Activated B cell treated with CpG ODN at 0.5 μM for 24 hours (primary cell): ENCODE data around the gene CPEB1. TPM values are rescaled to one million over a fixed set of nuclear protein-coding genes. Genes with fewer than 3 reads are reported as not detected.

Experiments
- ATAC-seq: fragments of 200-7000 bp; cut with Tn5 transposase; one replicate; pipeline ENCODE4 v1.10.0; 2021; ENCODE audit warnings: low read depth, mild to moderate bottlenecking, moderate library complexity
- CTCF ChIA-PET: fragments of 350-600 bp; sonication (Branson Sonifier 250); formaldehyde crosslinking; loops from one replicate; lab custom pipeline; 2021; ENCODE audit warnings: antibody characterized with exemption; lab: Charles Lee
- POLR2A ChIA-PET: fragments of 350-600 bp; sonication (Branson Sonifier 250); formaldehyde crosslinking; loops from one replicate; lab custom pipeline; 2021; ENCODE audit warnings: antibody characterized with exemption; lab: Charles Lee
- DNase-seq: peaks from one replicate; pipeline ENCODE4 v3.0.0; 2022
- H3K27ac Mint-ChIP-seq: one replicate; pipeline ENCODE4 v1.8.0; 2020; ENCODE audit warnings: mixed read lengths
- H3K27me3 Mint-ChIP-seq: one replicate; pipeline ENCODE4 v1.8.0; 2021; ENCODE audit warnings: mixed read lengths
- H3K36me3 Mint-ChIP-seq: one replicate; pipeline ENCODE4 v1.8.0; 2021; ENCODE audit warnings: low read depth, mixed read lengths
- H3K4me1 Mint-ChIP-seq: one replicate; pipeline ENCODE4 v1.8.0; 2021; ENCODE audit warnings: mixed read lengths
- H3K4me3 Mint-ChIP-seq: one replicate; pipeline ENCODE4 v1.8.0; 2020; ENCODE audit warnings: mild to moderate bottlenecking, mixed read lengths
- H3K9me3 Mint-ChIP-seq: one replicate; pipeline ENCODE4 v1.8.0; 2020; ENCODE audit warnings: mixed read lengths
- intact Hi-C: fragments of 100-400 bp; cut with micrococcal nuclease; formaldehyde crosslinking; loops from one replicate; pipeline ENCODE4 v1.15.1; 2024
- total RNA-seq: library from RNA; stranded (reverse); gene quantifications from 2 replicates; pipeline ENCODE4 v1.2.3, GENCODE V29; 2022
- TF ChIP-seq, protein P1 (sequence below): fragments of 200-600 bp; IDR thresholded peaks from one replicate; pipeline ENCODE4 v1.8.0; 2022; ENCODE audit warnings: antibody characterized with exemption, mild to moderate bottlenecking

The CPEB1 gene
- total RNA-seq, 1 donor from 2014 or later = not detected

DNA sequence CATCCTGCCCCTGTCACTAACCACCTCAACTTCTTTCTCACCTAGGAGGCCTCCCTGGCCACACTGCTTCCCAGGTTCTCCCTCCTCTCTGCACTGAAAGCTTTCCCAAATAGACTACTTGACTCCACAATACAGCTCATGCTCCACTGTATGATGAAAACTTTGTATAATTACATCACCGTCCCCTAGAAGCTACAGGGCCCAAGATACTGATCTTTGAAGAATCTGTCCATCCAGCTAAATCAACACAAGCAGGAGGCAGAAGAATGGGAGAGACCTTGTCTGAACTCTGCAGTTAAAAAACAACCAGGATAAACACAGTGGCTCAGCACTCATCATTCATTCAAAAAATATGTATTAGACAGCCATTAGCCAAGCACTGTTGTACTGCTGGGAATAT lies 80.5 kb downstream of the CPEB1 start:
- Mint-ChIP-seq H3K4me3 (no peak overlapping the region), H3K27me3 (peaks cover 12% of the 10 kb centered on the region), H3K9me3 (no peaks in the 10 kb centered on the region), H3K4me1 (no peaks in the 10 kb centered on the region), H3K36me3 (no peaks in the 10 kb centered on the region), H3K27ac (no peak overlapping the region)
- TF ChIP-seq, protein P1, sequence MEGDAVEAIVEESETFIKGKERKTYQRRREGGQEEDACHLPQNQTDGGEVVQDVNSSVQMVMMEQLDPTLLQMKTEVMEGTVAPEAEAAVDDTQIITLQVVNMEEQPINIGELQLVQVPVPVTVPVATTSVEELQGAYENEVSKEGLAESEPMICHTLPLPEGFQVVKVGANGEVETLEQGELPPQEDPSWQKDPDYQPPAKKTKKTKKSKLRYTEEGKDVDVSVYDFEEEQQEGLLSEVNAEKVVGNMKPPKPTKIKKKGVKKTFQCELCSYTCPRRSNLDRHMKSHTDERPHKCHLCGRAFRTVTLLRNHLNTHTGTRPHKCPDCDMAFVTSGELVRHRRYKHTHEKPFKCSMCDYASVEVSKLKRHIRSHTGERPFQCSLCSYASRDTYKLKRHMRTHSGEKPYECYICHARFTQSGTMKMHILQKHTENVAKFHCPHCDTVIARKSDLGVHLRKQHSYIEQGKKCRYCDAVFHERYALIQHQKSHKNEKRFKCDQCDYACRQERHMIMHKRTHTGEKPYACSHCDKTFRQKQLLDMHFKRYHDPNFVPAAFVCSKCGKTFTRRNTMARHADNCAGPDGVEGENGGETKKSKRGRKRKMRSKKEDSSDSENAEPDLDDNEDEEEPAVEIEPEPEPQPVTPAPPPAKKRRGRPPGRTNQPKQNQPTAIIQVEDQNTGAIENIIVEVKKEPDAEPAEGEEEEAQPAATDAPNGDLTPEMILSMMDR = no peak
- intact Hi-C loops = no loop called here
- POLR2A ChIA-PET = no interaction called here
- ATAC-seq = no peak
- DNase-seq = no peak
- CTCF ChIA-PET = no interaction called here

- no peak for DNase-seq
- TF ChIP-seq, protein P1 = no peak
- Mint-ChIP-seq H3K9me3 (no peaks in the 10 kb centered on the region), H3K36me3 (no peaks in the 10 kb centered on the region), H3K4me1 (no peaks in the 10 kb centered on the region), H3K27me3 (no peaks in the 10 kb centered on the region), H3K27ac (no peak overlapping the region), H3K4me3 (no peak overlapping the region)
- POLR2A ChIA-PET = no interaction called here
- no peak for ATAC-seq
- CTCF ChIA-PET = no interaction called here
- intact Hi-C loops = no loop called here
These were observed 88.7 kb downstream of the CPEB1 start for GRCh38 chr15:82558502-82558901.

DNA sequence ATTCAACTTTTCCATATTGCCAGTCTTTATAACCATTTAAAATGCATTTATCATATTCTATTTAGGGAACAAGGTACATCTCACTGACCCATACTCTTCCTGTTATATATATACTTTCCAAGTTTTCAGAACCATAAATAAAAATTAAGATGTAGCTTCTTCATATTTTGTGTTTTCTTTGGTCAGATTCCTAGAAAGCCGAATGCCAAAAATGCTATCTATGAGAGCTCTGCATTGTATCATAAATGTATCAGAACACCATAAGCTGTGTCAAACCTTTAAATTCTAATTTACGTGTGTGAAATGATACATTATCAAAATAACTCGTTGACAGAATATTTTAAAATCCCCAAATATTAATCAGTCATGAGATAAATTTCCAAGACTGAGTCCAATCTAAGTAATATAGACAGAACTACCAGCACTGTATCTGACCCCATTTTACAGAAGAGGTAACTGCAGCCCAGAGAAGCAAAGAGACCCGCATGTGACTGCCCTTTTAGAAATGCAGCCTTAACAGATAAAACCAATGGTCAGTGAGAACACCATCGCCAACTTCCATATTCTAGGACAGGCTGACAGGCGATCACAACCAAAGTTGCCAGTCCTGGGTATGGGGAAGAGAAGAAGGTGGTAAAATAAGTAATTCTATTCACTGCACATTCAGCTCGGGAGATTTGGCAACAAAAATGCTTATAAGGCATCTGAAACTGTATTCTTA lies 90.7 kb downstream of the CPEB1 start:
- intact Hi-C loops = no loop called here
- CTCF ChIA-PET = no interaction called here
- DNase-seq (no peak), ATAC-seq (no peak)
- H3K27me3 Mint-ChIP-seq = peaks cover 2% of the 10 kb centered on the region
- H3K27ac Mint-ChIP-seq = no peak overlapping the region
- POLR2A ChIA-PET = no interaction called here
- no peak overlapping the region for H3K4me3 Mint-ChIP-seq
- TF ChIP-seq, protein P1 = no peak
- H3K4me1 Mint-ChIP-seq = peaks cover 4% of the 10 kb centered on the region
- no peaks in the 10 kb centered on the region for H3K36me3 Mint-ChIP-seq
- no peaks in the 10 kb centered on the region for H3K9me3 Mint-ChIP-seq

DNA sequence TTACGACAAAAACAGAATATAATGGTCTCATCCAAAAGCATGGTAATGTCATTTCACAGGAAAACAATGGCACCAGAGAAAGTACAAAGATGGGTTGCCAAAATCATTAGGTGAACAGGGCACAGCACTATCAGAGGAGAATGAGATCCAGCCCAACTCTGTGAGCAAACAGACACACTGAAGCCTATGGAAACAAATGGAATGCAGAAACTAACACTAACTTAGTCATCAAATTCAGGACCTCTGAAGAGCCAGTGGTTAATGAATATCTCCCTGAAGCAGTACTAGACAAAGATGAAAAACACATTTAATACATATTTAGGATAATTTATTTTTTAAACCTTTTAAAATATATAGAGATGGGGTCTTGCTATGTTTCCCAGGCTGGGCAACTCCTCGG lies 92.3 kb downstream of the CPEB1 start:
- ChIA-PET POLR2A (no interaction called here), CTCF (no interaction called here)
- no peak overlapping the region for H3K27ac Mint-ChIP-seq
- peaks cover 2% of the 10 kb centered on the region for H3K27me3 Mint-ChIP-seq
- ATAC-seq = no peak
- H3K9me3 Mint-ChIP-seq = no peaks in the 10 kb centered on the region
- intact Hi-C loops = no loop called here
- H3K4me1 Mint-ChIP-seq = peaks cover 4% of the 10 kb centered on the region
- H3K36me3 Mint-ChIP-seq = no peaks in the 10 kb centered on the region
- TF ChIP-seq, protein P1 = no peak
- no peak overlapping the region for H3K4me3 Mint-ChIP-seq
- no peak for DNase-seq

DNA sequence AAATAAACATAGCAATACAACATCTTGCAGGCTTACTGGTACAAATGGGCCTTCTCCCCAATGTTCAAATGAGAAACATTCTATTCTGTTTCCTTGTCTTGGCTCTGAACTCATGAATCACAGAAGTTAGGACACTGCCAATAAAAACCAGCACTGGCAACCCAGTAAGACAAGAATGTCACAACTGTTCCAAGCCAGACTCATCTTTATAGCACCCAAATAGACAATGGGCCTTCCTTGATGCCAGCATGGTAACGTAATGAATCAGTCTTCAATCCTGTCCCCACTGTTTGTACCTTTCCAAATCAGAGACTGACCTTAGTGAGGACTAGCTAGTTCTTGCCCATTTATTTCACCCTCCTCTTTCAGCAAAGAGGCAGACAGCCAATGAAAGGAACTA lies 92.8 kb downstream of the CPEB1 start:
- ChIA-PET POLR2A (no interaction called here), CTCF (interaction anchor here (1.4 kb wide), 1 partner anchor 23 kb away, joined by 4 read pairs; no protein-coding TSS in a partner anchor)
- H3K36me3 Mint-ChIP-seq = no peaks in the 10 kb centered on the region
- peaks cover 4% of the 10 kb centered on the region for H3K4me1 Mint-ChIP-seq
- no peak overlapping the region for H3K27ac Mint-ChIP-seq
- intact Hi-C loops = no loop called here
- TF ChIP-seq, protein P1 = no peak
- DNase-seq = no peak
- H3K27me3 Mint-ChIP-seq = peaks cover 2% of the 10 kb centered on the region
- no peak for ATAC-seq
- no peaks in the 10 kb centered on the region for H3K9me3 Mint-ChIP-seq
- H3K4me3 Mint-ChIP-seq = no peak overlapping the region
